Suprapubic skin (tissue), 4 donors: ENCODE results near the gene PSAP.

Experiments
- EP300 ChIP-seq: sonication (generic); formaldehyde crosslinking; IDR thresholded peaks from one replicate; pipeline ENCODE4 v1.6.1; 2017; ENCODE audit warnings: antibody characterized with exemption
- POLR2A ChIP-seq, 2 donors: fragments of 450-650 bp; IDR thresholded peaks; one replicate each; pipeline ENCODE4 v1.6.1; 2017; ENCODE audit warnings: antibody characterized with exemption in 2 of 2, mild to moderate bottlenecking in 2 of 2, moderate library complexity in 2 of 2
- POLR2AphosphoS5 ChIP-seq, 3 donors: sonication (generic); formaldehyde crosslinking; IDR thresholded peaks; one replicate each; pipeline ENCODE4 v1.6.1; 2017; ENCODE audit warnings: antibody characterized with exemption in 3 of 3
- TF ChIP-seq, protein P1 (sequence below), 2 donors: fragments of 200-600 bp in 1 of 2; fragments of 450-650 bp in 1 of 2; sonication (generic) in 1 of 2; IDR thresholded peaks; one replicate each; pipeline ENCODE4 v1.5.1; 2016 to 2019; ENCODE audit warnings: antibody characterized with exemption in 2 of 2, mild to moderate bottlenecking in 1 of 2, moderate library complexity in 1 of 2

DNA sequence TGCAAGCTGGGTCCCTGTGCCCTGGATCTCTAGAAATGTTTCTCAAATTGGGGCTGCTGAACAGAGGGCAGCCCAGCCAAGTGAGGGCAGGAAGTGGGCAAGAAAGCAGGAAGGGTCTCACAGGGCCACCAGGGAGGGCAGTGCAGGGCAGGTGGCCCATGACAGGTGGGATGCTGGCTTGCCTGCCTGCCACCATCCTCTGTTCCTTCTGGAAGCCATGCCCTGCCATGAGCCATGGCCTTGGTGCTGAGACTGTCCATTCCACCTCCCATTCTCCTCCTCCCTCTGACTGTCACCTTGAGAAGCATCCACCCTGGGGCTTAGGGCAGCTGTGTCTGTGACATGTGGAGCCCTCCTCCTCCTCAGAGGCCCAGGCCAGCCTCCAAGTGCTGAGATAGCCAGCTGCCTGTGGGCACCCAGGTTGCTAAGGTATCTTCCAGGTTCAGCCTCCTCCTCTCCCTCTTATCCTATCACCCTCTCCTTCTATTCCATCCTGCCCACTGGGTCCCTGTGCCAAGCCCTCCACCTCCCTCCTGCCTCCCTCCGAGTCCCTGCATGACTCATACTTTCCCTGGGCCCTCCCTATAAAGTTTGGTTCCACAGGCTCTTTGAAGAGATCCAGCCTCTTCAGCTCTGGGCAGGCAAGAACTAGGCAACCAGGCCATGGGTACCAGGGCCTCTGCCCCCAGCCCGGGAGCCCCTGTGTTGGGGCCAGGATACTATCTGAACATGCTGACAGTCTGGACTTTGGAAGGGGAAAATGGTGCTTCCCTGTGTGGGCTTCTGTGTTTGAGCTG, 79.0 kb downstream of the PSAP start:
- TF ChIP-seq POLR2A (IDR thresholded peaks at IDR 0.05) (peak in 1 of 2 donors; percentile 32), POLR2AphosphoS5 (IDR thresholded peaks at IDR 0.05) (peak in 2 of 3 donors; percentile 54 to 62), EP300 (no peak)
- TF ChIP-seq, protein P1, sequence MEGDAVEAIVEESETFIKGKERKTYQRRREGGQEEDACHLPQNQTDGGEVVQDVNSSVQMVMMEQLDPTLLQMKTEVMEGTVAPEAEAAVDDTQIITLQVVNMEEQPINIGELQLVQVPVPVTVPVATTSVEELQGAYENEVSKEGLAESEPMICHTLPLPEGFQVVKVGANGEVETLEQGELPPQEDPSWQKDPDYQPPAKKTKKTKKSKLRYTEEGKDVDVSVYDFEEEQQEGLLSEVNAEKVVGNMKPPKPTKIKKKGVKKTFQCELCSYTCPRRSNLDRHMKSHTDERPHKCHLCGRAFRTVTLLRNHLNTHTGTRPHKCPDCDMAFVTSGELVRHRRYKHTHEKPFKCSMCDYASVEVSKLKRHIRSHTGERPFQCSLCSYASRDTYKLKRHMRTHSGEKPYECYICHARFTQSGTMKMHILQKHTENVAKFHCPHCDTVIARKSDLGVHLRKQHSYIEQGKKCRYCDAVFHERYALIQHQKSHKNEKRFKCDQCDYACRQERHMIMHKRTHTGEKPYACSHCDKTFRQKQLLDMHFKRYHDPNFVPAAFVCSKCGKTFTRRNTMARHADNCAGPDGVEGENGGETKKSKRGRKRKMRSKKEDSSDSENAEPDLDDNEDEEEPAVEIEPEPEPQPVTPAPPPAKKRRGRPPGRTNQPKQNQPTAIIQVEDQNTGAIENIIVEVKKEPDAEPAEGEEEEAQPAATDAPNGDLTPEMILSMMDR (IDR thresholded peaks at IDR 0.05) = no peak
